ENCODE results near the gene ITPRID2. TPM values are rescaled to one million over a fixed set of nuclear protein-coding genes. Genes with fewer than 3 reads are reported as not detected.
"Not testable (repeated sequence)": the region's sequence is repeated elsewhere in the genome, so short reads cannot be mapped to it uniquely, and the experiment has no call there.

The ITPRID2 gene
- polyA plus RNA-seq, 1 experiment, result 52.7 TPM

- Histone ChIP-seq H3K4me3 (ENCODE audit: low read depth, low read length) (no peak overlapping the region), H3K27me3 (ENCODE audit: control insufficient read depth, insufficient read depth, low read length) (no peaks in the 10 kb centered on the region), H3K36me3 (ENCODE audit: control insufficient read depth, insufficient read depth, low read length) (no peaks in the 10 kb centered on the region)
- ChIA-PET POLR2A (no interaction called here), CTCF (interaction anchor here (0.9 to 1.0 kb wide), 2 partner anchors 10 to 119 kb away, joined by 3 read pairs; no protein-coding TSS in a partner anchor)
- TF ChIP-seq, protein P1, sequence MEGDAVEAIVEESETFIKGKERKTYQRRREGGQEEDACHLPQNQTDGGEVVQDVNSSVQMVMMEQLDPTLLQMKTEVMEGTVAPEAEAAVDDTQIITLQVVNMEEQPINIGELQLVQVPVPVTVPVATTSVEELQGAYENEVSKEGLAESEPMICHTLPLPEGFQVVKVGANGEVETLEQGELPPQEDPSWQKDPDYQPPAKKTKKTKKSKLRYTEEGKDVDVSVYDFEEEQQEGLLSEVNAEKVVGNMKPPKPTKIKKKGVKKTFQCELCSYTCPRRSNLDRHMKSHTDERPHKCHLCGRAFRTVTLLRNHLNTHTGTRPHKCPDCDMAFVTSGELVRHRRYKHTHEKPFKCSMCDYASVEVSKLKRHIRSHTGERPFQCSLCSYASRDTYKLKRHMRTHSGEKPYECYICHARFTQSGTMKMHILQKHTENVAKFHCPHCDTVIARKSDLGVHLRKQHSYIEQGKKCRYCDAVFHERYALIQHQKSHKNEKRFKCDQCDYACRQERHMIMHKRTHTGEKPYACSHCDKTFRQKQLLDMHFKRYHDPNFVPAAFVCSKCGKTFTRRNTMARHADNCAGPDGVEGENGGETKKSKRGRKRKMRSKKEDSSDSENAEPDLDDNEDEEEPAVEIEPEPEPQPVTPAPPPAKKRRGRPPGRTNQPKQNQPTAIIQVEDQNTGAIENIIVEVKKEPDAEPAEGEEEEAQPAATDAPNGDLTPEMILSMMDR (IDR thresholded peaks at IDR 0.05; ENCODE audit: insufficient read depth, low read depth, low read length), result no peak
- no peak for DNase-seq (ENCODE audit: low read depth)
These were observed 67.2 kb downstream of the ITPRID2 start for GRCh38 chr2:181958726-181959125.

GRCh38 chr2:181959508-181959907, 68.0 kb downstream of the ITPRID2 start:
- CTCF ChIA-PET, result interaction anchor here (0.9 to 1.0 kb wide), 2 partner anchors 10 to 118 kb away, joined by 3 read pairs; no protein-coding TSS in a partner anchor
- H3K36me3 ChIP-seq (ENCODE audit: control insufficient read depth, insufficient read depth, low read length), result no peaks in the 10 kb centered on the region

DNA sequence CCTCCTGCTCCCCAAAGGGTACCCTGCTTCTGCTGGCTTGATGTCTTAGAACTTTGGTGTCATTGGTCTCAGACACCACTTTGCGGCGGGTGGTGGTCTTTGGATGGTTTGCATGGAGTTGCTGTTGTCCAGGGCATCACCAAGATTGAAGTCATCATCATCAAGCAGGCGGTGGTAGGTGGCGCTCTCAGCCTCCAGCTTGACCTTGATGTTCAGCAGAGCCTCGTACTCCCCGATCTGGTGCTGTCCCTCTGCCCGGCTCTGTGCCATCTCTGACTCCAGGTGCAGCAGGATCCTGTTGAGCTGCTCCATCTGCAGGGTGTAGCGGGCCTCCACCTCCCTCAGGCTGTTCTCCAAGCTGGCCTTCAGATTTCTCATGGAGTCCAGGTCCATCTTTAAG, 69.6 kb downstream of the ITPRID2 start:
- H3K4me3 ChIP-seq (ENCODE audit: low read depth, low read length); H3K36me3 ChIP-seq (ENCODE audit: control insufficient read depth, insufficient read depth, low read length); POLR2A ChIA-PET; DNase-seq (ENCODE audit: low read depth); H3K27me3 ChIP-seq (ENCODE audit: control insufficient read depth, insufficient read depth, low read length): not testable (repeated sequence)
- CTCF ChIA-PET, result interaction anchor here (1.1 kb wide), 1 partner anchor 10 kb away, joined by 3 read pairs; no protein-coding TSS in a partner anchor

More at GRCh38 chr2:181959508-181959907, 68.0 kb downstream of the ITPRID2 start:
- DNase-seq (ENCODE audit: low read depth), result no peak
- no peaks in the 10 kb centered on the region for H3K27me3 ChIP-seq (ENCODE audit: control insufficient read depth, insufficient read depth, low read length)
- TF ChIP-seq, protein P1 (IDR thresholded peaks at IDR 0.05; ENCODE audit: insufficient read depth, low read depth, low read length), result no peak
- H3K4me3 ChIP-seq (ENCODE audit: low read depth, low read length), result no peak overlapping the region
- POLR2A ChIA-PET, result no interaction called here

DNA sequence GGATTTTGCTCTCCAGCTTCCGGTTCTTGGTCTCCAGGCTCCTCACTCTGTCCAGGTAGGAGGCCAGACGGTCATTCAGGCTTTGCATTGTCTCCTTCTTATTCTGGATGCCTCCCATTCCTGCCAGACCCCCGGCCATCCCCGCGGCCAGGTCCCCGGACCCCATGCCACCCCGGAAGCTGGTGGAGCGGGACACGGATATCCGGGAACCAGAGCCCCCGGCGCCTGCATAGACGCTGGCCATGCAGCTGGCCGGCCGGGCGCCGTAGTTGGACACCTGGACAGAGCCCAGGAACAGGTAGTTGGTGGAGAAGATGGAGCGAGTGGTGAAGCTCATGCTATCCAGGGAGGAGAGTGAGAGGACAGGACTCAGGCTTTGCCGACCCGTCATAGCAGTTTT, 70.6 kb downstream of the ITPRID2 start:
- CTCF ChIA-PET, result interaction anchor here (1.1 to 1.9 kb wide), 2 partner anchors 9 to 11 kb away, joined by 3 to 7 read pairs; no protein-coding TSS in a partner anchor
- POLR2A ChIA-PET, result no interaction called here
- Histone ChIP-seq H3K4me3 (ENCODE audit: low read depth, low read length) (no peak overlapping the region), H3K36me3 (ENCODE audit: control insufficient read depth, insufficient read depth, low read length) (no peaks in the 10 kb centered on the region), H3K27me3 (ENCODE audit: control insufficient read depth, insufficient read depth, low read length) (no peaks in the 10 kb centered on the region)
- TF ChIP-seq, protein P1 (IDR thresholded peaks at IDR 0.05; ENCODE audit: insufficient read depth, low read depth, low read length), result no peak
- no peak for DNase-seq (ENCODE audit: low read depth)

GRCh38 chr2:181970160-181970794, 78.7 kb downstream of the ITPRID2 start:
- TF ChIP-seq, protein P1 (IDR thresholded peaks at IDR 0.05; ENCODE audit: insufficient read depth, low read depth, low read length), result no peak
- Histone ChIP-seq H3K36me3 (ENCODE audit: control insufficient read depth, insufficient read depth, low read length) (no peaks in the 10 kb centered on the region), H3K4me3 (ENCODE audit: low read depth, low read length) (no peak overlapping the region), H3K27me3 (ENCODE audit: control insufficient read depth, insufficient read depth, low read length) (no peaks in the 10 kb centered on the region)
- ChIA-PET CTCF (interaction anchor here (0.6 to 1.4 kb wide), 2 partner anchors 12 to 16 kb away, joined by 3 to 4 read pairs; no protein-coding TSS in a partner anchor), POLR2A (no interaction called here)
- DNase-seq (ENCODE audit: low read depth), result no peak

Measured in BJ (cell line).